GM04504 (cell line): Measurements from ENCODE around the gene CTBP1.
"Not testable (repeated sequence)": the region's sequence is repeated elsewhere in the genome, so short reads cannot be mapped to it uniquely, and the experiment has no call there.

Experiments used
- DNase-seq: peaks from one replicate; pipeline ENCODE4 v3.0.0-alpha.2; 2012; ENCODE audit warnings: low read depth

Gene CTBP1

GRCh38 chr4:1248245-1249147, at the start of gene CTBP1:
TSS of gene CTBP1 (minus strand) at chr4:1249130. CDS start at chr4:1241331, 7,799 bp downstream.
- peak; percentile 68 for DNase-seq

DNA sequence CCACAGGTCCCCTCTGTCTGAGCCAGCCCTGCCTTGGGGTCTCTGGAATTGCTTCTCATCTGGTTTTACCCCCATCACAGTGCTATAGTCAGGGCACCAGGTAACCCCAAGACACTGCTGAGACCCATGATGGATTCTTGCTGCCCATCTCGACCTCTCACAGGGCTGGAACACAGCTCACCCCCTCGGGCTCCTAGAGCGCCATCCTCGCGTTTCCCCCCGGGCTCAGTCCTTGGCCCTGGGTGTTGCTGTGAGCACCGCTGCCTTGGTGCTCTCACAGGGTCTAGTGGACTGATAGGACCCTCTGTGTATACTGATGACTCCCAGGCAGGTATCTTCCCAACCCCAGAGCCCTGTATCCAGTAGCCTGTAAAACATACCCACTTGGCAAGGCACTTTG, 49.5 kb upstream of the CTBP1 start:
- no peak for DNase-seq

DNA sequence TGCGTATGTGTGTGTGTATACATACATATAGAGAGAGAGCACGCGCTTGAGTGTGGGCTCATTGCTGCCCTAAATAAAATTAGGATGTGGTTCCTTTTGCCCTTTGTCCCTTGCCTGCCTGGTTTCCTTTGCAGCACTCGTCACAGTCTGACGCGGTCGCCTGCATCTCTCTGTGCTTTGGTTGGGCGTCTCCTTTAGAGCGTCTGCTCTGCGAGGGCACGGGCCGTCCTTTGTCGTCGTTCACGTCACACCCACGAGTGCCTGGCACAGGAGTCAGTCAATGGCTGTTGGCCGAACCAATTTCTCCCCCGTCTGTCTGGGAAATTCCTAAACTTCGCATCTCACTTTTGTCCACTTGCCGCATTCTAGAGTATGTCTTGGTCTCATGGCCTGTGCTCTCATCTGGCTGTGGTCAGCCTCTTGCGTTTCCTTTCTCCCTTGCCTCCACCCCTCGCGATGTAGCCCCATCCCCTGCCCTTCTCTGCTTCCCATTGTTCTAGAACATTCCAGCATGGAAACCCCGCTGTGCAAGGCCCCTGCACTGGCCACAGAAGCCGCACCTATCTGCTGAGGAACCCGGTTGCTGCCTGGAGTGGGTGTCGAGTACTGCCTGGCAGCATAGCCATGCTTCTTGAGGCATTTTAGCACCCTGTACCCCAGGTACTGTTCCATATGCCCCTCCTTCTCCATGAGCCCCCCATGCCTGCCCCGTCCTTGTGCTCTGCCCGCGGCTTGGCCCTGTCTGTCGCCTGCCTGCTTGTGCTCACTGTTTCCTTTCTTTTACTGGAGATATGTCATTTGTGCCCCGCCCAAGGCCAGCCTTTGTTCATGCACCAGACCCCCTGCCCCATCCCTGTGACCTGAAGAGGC, 48.8 kb upstream of the CTBP1 start:
- no peak for DNase-seq

GRCh38 chr4:1297023-1297395, 48.1 kb upstream of the CTBP1 start:
- no peak for DNase-seq

DNA sequence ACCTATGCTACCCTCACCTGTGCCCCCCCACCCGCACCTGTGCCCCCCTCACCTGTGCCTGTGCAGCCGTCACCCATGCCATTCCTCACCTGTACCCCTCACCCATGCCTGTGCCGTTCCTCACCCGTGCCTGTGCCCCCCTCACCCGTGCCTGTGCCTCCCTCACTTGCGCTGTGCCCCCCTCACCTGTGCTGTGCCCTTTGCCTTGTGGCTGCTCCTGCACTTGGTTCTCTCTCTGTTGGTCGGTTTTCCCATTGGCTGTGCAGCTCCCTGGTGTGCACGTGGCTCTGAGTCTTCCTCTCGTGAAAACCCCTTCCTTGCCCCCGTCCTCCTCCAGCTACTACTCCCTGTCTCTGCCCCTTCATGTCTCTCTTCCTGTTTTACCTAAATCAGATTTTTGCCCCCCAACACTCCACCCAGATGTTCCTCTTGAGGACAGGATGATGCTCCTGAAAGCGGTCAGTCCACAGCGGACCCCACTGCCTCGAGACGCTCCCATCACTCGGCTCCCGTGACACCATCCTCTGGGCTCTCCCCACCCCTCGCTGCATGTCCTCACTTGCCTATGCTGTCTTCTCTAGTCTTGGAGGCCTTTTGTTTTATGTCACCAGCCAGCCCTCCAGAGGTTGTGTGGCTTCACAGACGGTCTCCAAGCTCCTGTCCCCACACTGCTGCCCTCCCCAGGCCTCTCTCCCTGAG, 47.5 kb upstream of the CTBP1 start:
- no peak for DNase-seq

DNA sequence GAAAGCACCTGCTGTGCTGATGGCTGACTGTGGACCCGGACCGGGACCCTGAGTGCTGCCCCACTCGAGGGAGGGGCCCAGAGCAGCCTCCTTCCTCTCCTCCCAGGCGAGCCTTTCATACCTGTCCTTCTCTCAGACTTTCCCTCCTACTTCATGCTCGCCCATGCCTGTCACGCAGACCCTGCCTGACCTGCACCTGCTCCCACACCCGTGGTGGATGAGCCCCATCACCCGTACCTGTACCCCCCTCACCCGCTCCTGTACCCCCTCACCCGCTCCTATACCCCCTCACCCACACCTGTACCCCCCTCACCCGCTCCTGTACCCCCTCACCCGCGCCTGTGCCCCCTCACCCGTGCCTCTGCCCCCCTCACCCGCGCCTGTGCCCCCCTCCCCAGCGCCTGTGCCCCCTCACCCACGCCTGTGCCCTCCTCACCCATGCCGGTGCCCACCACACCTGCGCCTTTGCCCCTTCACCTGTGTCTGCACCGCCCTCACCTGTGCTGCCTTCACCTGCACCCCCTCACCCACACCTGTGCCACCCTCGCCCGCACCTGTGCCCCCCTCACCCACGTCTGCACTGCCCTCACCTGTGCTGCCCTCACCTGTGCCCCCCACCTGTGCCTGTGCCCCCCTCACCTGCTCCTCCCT, 46.6 kb upstream of the CTBP1 start:
- no peak for DNase-seq

DNA sequence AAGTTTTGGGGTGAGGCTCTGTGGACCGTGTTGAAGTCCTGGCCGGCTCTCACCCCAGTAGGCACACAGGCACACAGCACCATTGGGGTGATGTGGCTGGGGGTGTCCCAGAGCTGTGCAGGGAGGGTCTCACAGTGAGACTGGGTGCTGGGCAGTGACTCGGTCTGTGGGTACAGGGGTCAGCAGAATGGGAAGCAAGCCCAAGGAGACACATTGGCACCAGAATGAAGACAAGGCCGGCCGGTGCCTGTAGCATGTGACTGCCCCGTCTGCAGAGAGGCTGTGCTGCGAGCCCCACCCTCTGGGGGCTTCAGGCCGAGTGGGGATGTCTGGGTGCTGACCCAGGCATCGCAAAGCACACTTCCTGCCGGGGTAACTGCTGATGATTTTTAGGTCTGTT, 46.0 kb upstream of the CTBP1 start:
- DNase-seq: no peak

DNA sequence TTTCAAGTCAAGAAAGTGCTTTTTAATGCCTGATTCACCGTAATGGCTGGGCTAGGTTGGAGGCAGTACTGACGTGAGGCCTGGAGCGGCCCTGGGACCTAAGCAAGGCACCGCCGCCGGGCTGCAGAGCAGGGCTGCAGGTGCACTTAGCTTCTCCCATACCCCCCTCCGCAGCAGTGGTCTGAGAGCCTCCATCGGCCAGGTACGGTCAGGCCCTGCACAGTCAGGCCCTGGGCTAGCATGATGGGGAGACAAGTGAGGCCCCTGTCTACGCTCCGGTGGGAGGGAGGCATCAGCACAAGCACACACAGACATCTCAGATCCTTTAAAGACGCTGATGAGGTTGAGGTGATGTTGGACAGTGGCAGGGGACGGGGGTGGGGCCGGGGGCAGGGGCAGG, 45.5 kb upstream of the CTBP1 start:
- no peak for DNase-seq

- no peak for DNase-seq
Measured at GRCh38 chr4:1293991-1294390, 45.1 kb upstream of the CTBP1 start.

- DNase-seq: no peak
Measured at GRCh38 chr4:1293531-1293941, 44.6 kb upstream of the CTBP1 start.

GRCh38 chr4:1292703-1293011, 43.7 kb upstream of the CTBP1 start:
- DNase-seq: not testable (repeated sequence)

GRCh38 chr4:1291996-1292702, 43.2 kb upstream of the CTBP1 start:
- DNase-seq: no peak

DNA sequence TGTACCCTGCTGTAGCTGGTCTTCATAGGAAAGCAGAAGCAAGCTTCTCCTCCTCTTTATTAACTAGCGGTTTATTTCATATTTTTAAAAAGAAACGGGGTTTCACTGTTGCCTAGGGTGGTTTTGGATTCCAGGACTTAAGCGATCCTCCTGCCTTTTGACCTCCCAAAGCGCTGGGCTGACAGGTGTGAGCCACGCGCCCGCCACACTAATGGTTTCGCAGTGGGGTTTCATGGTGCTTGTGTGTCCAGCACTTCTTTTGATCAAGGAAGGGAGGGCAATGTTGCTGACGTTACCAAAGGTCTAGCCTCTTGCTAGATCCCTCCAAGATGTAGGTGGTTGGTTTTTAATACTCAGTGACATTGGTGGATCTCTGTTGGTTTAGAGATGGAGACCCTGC, 42.2 kb upstream of the CTBP1 start:
- no peak for DNase-seq

GRCh38 chr4:1290165-1290977, 41.4 kb upstream of the CTBP1 start:
- DNase-seq: no peak

DNA sequence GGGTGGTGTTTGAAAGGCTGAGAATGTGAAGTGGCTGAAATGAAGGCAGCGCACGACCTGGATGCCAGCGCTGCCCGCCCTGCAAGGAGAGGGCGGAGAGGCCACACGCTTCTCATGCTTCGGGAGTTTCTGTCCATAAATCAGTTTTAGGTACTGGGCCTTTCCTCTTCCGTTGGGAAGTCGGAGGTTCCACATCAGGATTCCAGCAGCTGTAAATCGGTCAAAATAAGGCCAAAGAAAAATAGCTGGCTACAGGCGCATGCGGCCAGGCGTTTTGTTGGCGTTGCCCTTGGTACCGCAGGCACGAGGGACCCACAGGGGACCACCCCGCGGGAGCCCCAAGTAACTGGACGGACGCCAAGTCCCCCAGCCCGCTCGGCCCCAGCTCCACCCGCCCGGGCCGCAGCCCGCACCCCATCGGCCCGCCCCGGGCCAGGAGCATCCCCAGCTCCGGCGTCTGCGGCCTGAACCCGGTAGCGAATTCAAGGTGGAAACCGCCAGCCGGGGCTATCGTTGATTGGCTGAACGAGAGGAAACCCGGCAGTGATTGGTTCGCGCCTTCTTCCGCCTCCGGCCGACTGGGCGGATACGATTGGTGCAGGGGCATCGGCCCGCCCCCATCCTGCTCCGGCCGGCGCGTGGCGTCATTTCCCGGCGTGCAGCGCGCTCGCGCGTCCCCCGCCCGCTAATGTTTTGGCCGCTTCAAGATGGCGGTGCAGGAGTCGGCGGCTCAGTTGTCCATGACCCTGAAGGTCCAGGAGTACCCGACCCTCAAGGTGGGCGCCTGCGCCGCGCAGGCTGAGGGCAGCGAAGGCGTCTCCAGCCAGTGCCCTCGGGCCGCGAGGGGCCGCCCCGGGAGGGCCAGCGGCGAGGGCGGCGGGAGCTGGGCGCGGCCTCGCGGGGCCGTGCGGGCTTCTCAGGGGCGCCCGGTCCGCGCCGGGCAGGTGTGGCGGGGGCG, 40.6 kb upstream of the CTBP1 start, which contains the start of gene MAEA:
Gene MAEA, plus strand, starts transcription at position 685 of the 958 bp plus-strand sequence. Its CDS starts 23 bp downstream, at position 708.
- DNase-seq: peak; percentile 94

DNA sequence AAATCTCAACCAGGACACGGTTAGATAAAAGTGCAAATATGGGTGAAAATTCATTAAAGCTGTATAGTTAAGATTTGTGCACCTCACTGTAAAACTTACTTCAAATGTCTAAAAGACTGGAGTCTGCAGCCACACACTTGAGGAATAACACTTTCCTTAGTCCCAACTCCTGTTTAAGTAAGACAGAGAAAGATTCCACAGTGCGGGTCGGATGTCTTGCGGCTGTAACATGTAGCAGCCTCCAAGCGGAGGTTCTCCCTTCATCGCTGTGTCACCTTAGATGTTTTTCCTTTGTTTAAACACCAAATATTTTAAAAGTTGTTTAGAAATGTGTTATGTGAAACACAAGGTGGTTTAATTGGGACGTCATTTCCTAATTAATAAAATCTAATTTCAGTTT, 39.9 kb upstream of the CTBP1 start:
- no peak for DNase-seq

- DNase-seq: no peak
Measured at GRCh38 chr4:1285790-1286553, 37.0 kb upstream of the CTBP1 start.

- no peak for DNase-seq
Measured at GRCh38 chr4:1285151-1285789, 36.3 kb upstream of the CTBP1 start.
